ENCODE measurements around the gene ZC2HC1C.

ZC2HC1C gene

DNA sequence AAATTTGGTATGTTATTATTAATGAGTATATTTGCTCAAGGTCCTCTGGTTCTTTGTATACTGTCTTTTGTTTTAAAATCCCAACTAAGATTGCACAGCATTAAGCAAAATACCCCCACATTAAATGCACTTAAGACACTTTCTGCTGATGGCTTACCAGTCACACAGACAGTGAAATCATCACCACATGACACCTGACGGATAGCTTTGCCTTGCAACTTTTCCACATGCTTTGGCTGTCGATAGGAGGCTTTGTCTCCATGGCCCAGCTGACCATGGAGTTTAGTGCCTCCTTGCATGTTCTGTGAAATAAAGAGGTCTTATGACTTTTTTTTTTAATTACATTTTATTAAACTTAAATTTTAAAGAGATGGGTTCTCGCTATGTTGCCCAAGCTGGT is 37.7 kb downstream of the ZC2HC1C start:
- TF ChIP-seq, protein P1, sequence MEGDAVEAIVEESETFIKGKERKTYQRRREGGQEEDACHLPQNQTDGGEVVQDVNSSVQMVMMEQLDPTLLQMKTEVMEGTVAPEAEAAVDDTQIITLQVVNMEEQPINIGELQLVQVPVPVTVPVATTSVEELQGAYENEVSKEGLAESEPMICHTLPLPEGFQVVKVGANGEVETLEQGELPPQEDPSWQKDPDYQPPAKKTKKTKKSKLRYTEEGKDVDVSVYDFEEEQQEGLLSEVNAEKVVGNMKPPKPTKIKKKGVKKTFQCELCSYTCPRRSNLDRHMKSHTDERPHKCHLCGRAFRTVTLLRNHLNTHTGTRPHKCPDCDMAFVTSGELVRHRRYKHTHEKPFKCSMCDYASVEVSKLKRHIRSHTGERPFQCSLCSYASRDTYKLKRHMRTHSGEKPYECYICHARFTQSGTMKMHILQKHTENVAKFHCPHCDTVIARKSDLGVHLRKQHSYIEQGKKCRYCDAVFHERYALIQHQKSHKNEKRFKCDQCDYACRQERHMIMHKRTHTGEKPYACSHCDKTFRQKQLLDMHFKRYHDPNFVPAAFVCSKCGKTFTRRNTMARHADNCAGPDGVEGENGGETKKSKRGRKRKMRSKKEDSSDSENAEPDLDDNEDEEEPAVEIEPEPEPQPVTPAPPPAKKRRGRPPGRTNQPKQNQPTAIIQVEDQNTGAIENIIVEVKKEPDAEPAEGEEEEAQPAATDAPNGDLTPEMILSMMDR (IDR thresholded peaks at IDR 0.05; ENCODE audit: extremely low read depth, missing control alignments) = no peak
- no peak for DNase-seq (ENCODE audit: low spot score)

DNA sequence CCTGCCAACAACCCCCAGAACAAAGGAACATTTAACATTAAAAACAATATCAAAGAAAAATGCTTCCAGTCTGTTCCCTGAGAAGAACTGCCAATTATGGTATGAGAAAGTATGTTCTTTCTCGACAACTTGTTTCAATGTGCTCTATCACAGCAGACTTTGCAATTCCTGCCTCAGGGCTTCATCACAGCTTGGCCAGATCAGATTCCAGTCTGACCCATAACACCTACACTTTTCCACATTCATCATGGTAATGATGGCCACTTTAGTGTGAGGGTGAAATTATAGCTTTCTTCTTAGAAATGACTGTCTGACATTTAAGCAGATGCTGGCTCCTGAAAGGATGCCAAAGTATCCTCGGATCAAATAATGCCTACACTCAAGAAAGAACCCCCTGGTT is 40.4 kb downstream of the ZC2HC1C start:
- no peak for DNase-seq (ENCODE audit: low spot score)
- TF ChIP-seq, protein P1 (IDR thresholded peaks at IDR 0.05; ENCODE audit: extremely low read depth, missing control alignments) = no peak

DNA sequence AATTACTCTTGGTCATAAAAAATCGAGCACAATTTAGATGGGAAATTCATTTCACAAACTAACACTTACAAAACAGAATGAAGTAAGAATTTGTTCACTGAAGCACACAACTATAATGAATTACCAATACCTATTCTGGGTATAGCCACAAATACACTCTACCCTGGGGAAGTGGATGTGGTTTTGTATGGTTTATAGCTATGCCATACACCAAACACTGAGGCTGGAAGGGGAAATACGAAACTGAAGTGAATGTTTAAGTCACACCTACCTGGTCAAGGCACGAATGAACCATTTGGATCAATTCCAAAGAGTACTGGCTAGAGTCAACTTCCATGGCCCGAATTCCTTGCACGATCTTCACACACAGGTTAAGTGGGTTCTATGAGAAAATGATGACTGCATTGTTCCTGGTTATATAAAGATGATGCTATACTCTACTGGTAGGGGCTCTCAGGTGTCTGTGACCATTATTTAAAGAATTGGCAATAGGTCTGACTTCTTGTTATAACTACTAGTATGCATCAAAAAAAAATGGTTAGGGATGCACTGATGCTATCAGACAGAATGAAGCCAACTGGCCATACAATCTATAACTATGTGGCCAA is 44.6 kb downstream of the ZC2HC1C start:
- TF ChIP-seq, protein P1 (IDR thresholded peaks at IDR 0.05; ENCODE audit: extremely low read depth, missing control alignments) = no peak
- no peak for DNase-seq (ENCODE audit: low spot score)

DNA sequence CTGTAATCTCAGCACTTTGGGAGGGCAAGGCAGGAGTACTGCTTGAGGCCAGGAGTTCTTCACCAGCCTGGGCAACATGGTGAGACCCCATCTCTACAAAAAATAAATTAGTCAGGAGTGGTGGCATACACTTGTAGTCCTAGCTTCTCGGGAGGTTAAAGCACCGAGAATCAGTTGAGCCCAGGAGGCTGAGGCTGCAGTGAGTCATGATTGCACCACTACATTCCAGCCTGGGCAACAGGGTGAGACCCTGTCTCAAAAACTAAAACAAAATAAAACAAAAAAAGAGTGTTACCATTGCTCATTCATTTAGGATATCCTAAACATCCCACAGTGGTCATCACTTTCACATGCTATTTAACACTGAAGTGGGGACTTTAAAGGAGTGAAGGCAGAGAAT is 49.6 kb downstream of the ZC2HC1C start:
- TF ChIP-seq, protein P1 (IDR thresholded peaks at IDR 0.05; ENCODE audit: extremely low read depth, missing control alignments) = no peak
- DNase-seq (ENCODE audit: low spot score) = no peak

DNA sequence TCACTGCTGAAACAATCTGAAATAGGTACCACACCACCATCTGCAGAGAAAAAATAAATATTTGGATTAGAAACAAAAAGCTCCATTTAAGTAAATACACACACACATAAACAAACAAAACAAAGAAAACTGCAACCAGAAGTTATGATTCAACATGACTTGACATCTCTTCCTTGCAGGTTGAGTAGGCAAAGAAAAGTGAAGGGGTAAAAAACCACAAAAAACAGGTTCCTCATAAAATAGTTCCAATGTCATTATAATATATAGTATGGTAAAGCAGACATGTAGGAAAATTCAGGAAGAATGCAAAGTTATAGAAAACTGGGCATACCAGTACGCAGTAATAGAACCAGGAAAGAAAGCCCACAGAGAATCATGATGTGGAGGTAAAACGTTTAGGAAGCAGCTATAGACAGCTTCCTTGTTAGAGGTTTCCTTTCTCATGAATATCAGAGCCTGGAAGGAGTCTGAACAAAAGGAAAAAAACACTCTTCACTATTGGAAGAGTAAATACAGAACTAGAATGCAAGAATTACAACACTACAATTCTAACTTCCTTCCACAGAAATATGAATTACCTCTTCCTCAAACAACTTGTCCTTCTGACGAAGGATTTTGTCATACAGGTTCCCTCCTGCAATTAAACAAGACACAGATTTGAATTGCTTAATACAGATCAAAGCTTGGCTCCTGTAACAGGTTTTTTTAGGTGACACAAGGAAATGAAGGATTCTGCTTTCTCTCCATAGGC is 51.3 kb downstream of the ZC2HC1C start:
- no peak for DNase-seq (ENCODE audit: low spot score)
- TF ChIP-seq, protein P1 (IDR thresholded peaks at IDR 0.05; ENCODE audit: extremely low read depth, missing control alignments) = no peak

DNA sequence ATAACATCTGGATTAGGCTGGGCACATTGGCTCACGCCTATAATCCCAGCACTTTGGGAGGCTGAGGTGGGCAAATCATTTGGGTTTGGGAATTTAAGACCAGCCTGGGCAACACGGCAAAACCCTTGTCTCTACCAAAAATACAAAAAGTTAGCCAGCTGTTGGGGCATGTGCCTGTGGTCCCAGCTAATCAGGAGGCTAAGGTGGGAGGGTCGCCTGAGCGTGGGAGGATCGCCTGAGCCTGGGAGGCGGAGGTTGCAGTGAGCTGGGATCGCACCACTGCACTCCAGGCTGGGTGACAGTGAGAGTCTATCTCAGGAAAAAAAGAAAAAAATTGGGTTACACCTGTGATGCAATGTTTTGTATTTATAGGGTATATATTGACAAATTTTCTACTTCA is 52.1 kb downstream of the ZC2HC1C start:
- DNase-seq (ENCODE audit: low spot score) = no peak
- TF ChIP-seq, protein P1 (IDR thresholded peaks at IDR 0.05; ENCODE audit: extremely low read depth, missing control alignments) = no peak

DNA sequence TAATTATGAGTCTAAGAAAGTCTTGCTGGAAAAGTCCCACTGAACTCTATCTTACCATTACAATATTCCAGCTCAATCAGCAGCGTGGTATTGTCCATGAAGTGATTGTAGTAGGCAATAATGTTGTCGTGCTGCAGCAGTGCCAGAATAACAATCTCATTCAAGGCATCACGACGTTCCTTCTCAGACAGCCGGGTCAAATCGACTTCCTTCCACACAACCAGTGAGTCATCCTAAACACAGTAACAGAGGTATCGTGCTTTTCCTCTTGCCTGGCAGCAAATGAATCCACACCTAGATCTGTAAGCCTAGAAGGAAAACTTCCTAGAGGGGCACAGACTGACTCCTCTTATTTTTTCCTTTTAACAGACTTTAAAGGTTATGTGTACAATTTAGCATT is 54.5 kb downstream of the ZC2HC1C start:
- no peak for DNase-seq (ENCODE audit: low spot score)

More for the DNA sequence above, 54.5 kb downstream of the ZC2HC1C start:
- TF ChIP-seq, protein P1 (IDR thresholded peaks at IDR 0.05; ENCODE audit: extremely low read depth, missing control alignments) = no peak
